ENCODE results near the gene CFTR.

CFTR gene

GRCh38 chr7:117478836-117479224, 995 bp upstream of the CFTR start:
- no peak for TF ChIP-seq CTCF (IDR thresholded peaks at IDR 0.05; ENCODE audit: low read depth, low read length)

GRCh38 chr7:117480055-117480362, 184 bp downstream of the CFTR start:
- no peak for TF ChIP-seq CTCF (IDR thresholded peaks at IDR 0.05; ENCODE audit: low read depth, low read length)
- in situ Hi-C loops (cut with HindIII; ENCODE audit: low sequenced_read_pairs), result no loop called here
- peak overlapping the region; percentile 42 for H3K4me3 ChIP-seq (ENCODE audit: low read depth, low read length)
- no peak for DNase-seq (ENCODE audit: low read depth, low spot score)

More at GRCh38 chr7:117478836-117479224, 995 bp upstream of the CFTR start:
- in situ Hi-C loops (cut with HindIII; ENCODE audit: low sequenced_read_pairs), result no loop called here
- peak overlapping the region; percentile 42 for H3K4me3 ChIP-seq (ENCODE audit: low read depth, low read length)
- DNase-seq (ENCODE audit: low read depth, low spot score), result no peak

- no peak for DNase-seq (ENCODE audit: low read depth, low spot score)
- no peak overlapping the region for H3K4me3 ChIP-seq (ENCODE audit: low read depth, low read length)
- in situ Hi-C loops (cut with HindIII; ENCODE audit: low sequenced_read_pairs), result no loop called here
- TF ChIP-seq CTCF (IDR thresholded peaks at IDR 0.05; ENCODE audit: low read depth, low read length), result no peak
These were observed 1.2 kb downstream of the CFTR start for GRCh38 chr7:117480978-117481377.

GRCh38 chr7:117485118-117485620, 5.3 kb downstream of the CFTR start:
- no peak for TF ChIP-seq CTCF (IDR thresholded peaks at IDR 0.05; ENCODE audit: low read depth, low read length)
- H3K4me3 ChIP-seq (ENCODE audit: low read depth, low read length), result no peak overlapping the region
- in situ Hi-C loops (cut with HindIII; ENCODE audit: low sequenced_read_pairs), result no loop called here
- no peak for DNase-seq (ENCODE audit: low read depth, low spot score)

GRCh38 chr7:117489016-117489415, 9.2 kb downstream of the CFTR start:
- DNase-seq (ENCODE audit: low read depth, low spot score), result no peak
- TF ChIP-seq CTCF (IDR thresholded peaks at IDR 0.05; ENCODE audit: low read depth, low read length), result no peak
- no peak overlapping the region for H3K4me3 ChIP-seq (ENCODE audit: low read depth, low read length)
- in situ Hi-C loops (cut with HindIII; ENCODE audit: low sequenced_read_pairs), result no loop called here

- H3K4me3 ChIP-seq (ENCODE audit: low read depth, low read length), result no peak overlapping the region
- in situ Hi-C loops (cut with HindIII; ENCODE audit: low sequenced_read_pairs), result no loop called here
- TF ChIP-seq CTCF (IDR thresholded peaks at IDR 0.05; ENCODE audit: low read depth, low read length), result no peak
- DNase-seq (ENCODE audit: low read depth, low spot score), result no peak
These were observed 9.6 kb downstream of the CFTR start for GRCh38 chr7:117489430-117489829.

- TF ChIP-seq CTCF (IDR thresholded peaks at IDR 0.05; ENCODE audit: low read depth, low read length), result no peak
- no peak overlapping the region for H3K4me3 ChIP-seq (ENCODE audit: low read depth, low read length)
- in situ Hi-C loops (cut with HindIII; ENCODE audit: low sequenced_read_pairs), result no loop called here
- no peak for DNase-seq (ENCODE audit: low read depth, low spot score)
These were observed 10.1 kb downstream of the CFTR start for GRCh38 chr7:117489911-117490310.
